ENCODE results near the gene KISS1. TPM values are rescaled to one million over a fixed set of nuclear protein-coding genes. Genes with fewer than 3 reads are reported as not detected.
"Not testable (repeated sequence)": the region's sequence is repeated elsewhere in the genome, so short reads cannot be mapped to it uniquely, and the experiment has no call there.

Gene KISS1, protein sequence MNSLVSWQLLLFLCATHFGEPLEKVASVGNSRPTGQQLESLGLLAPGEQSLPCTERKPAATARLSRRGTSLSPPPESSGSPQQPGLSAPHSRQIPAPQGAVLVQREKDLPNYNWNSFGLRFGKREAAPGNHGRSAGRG
- under 1 TPM in 1 of 2 donors, not detected in 1; 0.91 TPM for total RNA-seq

DNA sequence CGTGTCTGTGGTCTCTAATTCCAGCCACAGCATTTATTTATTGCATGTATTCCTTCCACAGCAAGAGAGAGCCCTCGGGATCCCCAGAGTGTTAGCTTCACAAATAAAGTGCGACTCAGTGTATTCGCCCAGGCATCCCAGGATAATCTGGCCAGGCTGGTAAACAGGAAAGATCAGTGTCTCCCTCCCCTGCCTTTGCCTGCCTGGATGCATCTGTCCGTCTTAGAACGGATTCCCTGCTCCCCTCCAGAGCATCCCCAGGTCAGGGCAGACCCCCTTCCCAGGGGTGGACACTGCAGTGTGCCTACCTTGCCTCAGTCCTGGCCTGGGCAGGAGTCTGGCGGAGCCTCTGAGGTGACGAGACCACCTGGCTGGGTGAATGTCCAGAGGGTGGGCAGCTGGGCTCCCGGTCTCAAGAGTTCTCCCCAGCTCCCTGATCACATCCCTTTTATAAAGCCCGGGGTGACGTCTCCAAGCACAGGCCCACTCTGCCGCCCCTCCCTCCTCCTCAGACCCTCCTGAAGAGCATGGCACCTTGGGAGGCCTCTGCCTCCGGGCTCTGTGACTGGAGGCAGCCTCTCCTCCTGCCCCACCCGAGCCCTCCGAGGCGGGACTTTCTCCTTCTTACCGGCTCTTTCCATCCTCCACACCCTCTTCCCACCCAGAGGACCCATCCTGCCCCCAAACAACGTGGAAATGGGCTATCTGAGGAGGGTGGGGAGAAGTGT, at the start of gene KISS1:
TSS of gene KISS1 (minus strand) at position 424 of the 728 bp plus-strand sequence. CDS start 3,615 bp downstream, outside the sequence.
- Histone ChIP-seq H3K4me3 (no peak within 1 kb of the TSS), H3K27me3 (no peaks in the 10 kb centered on the region), H3K36me3 (no peaks in the 10 kb centered on the region), H3K9me3 (no peaks in the 10 kb centered on the region), H3K4me1 (no peaks in the 10 kb centered on the region), H3K9ac (ENCODE audit: low read depth in 2 of 2, low read length in 2 of 2) (no peak within 1 kb of the TSS), H3K27ac (no peak within 1 kb of the TSS)
- DNase-seq: no peak
- TF ChIP-seq, protein P1, sequence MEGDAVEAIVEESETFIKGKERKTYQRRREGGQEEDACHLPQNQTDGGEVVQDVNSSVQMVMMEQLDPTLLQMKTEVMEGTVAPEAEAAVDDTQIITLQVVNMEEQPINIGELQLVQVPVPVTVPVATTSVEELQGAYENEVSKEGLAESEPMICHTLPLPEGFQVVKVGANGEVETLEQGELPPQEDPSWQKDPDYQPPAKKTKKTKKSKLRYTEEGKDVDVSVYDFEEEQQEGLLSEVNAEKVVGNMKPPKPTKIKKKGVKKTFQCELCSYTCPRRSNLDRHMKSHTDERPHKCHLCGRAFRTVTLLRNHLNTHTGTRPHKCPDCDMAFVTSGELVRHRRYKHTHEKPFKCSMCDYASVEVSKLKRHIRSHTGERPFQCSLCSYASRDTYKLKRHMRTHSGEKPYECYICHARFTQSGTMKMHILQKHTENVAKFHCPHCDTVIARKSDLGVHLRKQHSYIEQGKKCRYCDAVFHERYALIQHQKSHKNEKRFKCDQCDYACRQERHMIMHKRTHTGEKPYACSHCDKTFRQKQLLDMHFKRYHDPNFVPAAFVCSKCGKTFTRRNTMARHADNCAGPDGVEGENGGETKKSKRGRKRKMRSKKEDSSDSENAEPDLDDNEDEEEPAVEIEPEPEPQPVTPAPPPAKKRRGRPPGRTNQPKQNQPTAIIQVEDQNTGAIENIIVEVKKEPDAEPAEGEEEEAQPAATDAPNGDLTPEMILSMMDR (IDR thresholded peaks at IDR 0.05): no peak
- intact Hi-C loops (cut with DNase I): no loop called here

DNA sequence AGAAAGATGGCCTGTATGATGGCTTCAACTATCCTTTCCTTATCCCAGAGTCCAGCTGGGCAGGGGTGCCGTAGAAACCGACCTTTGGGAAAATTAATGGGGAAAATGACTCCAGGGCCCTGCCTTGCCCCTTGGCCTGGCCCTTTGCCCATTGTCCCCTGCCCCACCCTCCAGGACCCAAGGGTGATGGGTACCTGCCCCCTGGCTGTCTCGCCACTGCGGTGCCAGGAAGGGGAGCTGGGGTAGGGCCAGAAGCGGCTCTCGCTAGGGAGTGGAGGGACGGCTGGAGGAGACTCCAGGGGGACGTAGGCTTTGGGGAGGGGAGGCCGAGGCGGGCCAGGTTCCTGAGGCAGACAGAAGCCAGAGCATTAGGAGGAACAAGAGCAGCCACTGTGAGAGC, 46.6 kb upstream of the KISS1 start:
- DNase-seq: no peak
- no peak overlapping the region for H3K9ac ChIP-seq (ENCODE audit: low read depth in 2 of 2, low read length in 2 of 2)
- H3K4me3 ChIP-seq: no peak overlapping the region
- H3K4me1 ChIP-seq: no peaks in the 10 kb centered on the region
- H3K27me3 ChIP-seq: no peaks in the 10 kb centered on the region
- intact Hi-C loops (cut with DNase I): no loop called here
- H3K27ac ChIP-seq: no peak overlapping the region
- no peaks in the 10 kb centered on the region for H3K36me3 ChIP-seq
- TF ChIP-seq, protein P1 (IDR thresholded peaks at IDR 0.05): no peak
- H3K9me3 ChIP-seq: no peaks in the 10 kb centered on the region

DNA sequence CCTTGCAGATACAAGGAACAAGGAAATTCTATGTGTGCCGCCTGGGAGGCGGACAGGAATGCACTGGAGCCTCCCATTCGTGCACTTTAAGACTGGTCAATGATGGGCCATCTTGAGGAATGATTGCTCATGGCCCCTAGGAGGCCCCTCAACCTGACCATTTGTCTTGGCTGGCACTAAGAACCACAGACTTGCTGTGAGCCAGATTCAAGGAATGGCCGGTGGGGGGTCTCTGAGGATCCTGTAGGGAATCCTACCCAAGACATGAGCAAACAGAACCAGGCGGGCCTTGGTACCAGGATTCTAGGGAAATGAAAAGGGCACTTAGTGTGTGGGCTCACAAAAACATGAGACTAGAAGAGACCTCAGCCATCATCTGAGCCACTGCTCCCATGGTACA, 45.6 kb upstream of the KISS1 start:
- Histone ChIP-seq H3K27me3 (no peaks in the 10 kb centered on the region), H3K4me3 (no peak overlapping the region), H3K9me3 (no peaks in the 10 kb centered on the region), H3K27ac (no peak overlapping the region), H3K4me1 (no peaks in the 10 kb centered on the region), H3K9ac (ENCODE audit: low read depth in 2 of 2, low read length in 2 of 2) (no peak overlapping the region), H3K36me3 (no peaks in the 10 kb centered on the region)
- intact Hi-C loops (cut with DNase I): no loop called here
- no peak for DNase-seq
- TF ChIP-seq, protein P1 (IDR thresholded peaks at IDR 0.05): no peak

DNA sequence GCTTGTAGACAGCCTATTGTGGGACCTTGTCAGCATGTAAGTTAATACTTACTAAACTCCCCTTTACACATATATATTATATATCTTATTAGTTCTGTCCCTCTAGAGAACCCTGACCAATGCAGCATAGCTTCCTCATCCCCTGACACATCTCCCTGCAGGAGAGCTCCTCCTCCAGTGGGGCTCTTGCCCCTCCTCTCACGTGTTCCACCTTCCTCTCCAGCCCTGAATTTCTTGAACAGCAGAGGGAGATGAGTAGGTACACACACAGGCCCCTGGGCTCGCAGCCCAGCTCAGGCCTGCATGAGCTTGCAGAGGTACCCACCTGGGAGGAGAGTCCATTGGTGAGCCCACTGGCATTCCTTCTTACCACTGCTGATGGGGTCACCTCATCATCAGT, 44.8 kb upstream of the KISS1 start:
- H3K9ac ChIP-seq (ENCODE audit: low read depth in 2 of 2, low read length in 2 of 2): no peak overlapping the region
- no peak overlapping the region for H3K27ac ChIP-seq
- no peak for DNase-seq
- no peaks in the 10 kb centered on the region for H3K4me1 ChIP-seq
- TF ChIP-seq, protein P1 (IDR thresholded peaks at IDR 0.05): no peak
- no peaks in the 10 kb centered on the region for H3K36me3 ChIP-seq
- intact Hi-C loops (cut with DNase I): no loop called here
- no peaks in the 10 kb centered on the region for H3K9me3 ChIP-seq
- no peak overlapping the region for H3K4me3 ChIP-seq
- H3K27me3 ChIP-seq: no peaks in the 10 kb centered on the region

DNA sequence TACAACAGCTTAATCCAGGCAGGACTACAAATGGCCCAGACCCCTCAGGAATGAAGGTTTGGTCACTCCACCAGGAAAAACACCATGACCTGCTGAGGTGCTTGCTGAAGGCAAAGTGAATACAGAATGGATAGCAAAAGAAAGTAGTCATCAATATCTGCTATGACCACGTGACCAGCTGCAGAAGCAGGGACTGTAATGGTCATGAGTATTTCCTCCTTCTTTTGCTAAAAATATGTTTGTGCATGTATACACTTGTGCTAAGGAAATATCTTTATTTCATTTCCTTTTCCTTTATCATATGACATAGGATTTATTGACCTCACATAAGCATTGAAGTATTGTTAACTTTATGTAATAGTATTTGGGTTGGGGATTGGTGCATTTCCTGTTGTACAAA, 43.9 kb upstream of the KISS1 start:
- Histone ChIP-seq H3K27me3 (no peaks in the 10 kb centered on the region), H3K36me3 (no peaks in the 10 kb centered on the region), H3K9ac (ENCODE audit: low read depth in 2 of 2, low read length in 2 of 2) (no peak overlapping the region), H3K4me3 (no peak overlapping the region), H3K4me1 (no peaks in the 10 kb centered on the region), H3K27ac (no peak overlapping the region), H3K9me3 (no peaks in the 10 kb centered on the region)
- TF ChIP-seq, protein P1 (IDR thresholded peaks at IDR 0.05): no peak
- DNase-seq: no peak
- intact Hi-C loops (cut with DNase I): no loop called here

DNA sequence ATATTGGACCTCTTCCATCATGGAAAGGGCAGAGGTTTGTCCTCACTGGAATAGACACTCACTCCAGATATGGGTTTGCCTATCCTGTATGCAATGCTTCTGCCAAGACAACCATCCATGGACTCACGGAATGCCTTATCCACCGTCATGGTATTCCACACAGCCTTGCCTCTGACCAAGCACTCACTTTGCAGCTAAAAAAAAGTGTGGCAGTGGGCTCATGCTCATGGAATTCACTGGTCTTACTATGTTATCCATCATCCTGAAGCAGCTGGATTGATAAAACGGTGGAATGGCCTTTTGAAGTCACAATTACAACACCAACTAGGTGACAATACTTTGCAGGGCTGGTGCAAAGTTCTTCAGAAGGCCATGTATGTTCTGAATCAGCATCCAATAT, 43.1 kb upstream of the KISS1 start:
- H3K9ac ChIP-seq (ENCODE audit: low read depth in 2 of 2, low read length in 2 of 2); intact Hi-C loops (cut with DNase I); DNase-seq; H3K27me3 ChIP-seq; H3K36me3 ChIP-seq; H3K9me3 ChIP-seq; H3K4me3 ChIP-seq; H3K27ac ChIP-seq; H3K4me1 ChIP-seq: not testable (repeated sequence)

DNA sequence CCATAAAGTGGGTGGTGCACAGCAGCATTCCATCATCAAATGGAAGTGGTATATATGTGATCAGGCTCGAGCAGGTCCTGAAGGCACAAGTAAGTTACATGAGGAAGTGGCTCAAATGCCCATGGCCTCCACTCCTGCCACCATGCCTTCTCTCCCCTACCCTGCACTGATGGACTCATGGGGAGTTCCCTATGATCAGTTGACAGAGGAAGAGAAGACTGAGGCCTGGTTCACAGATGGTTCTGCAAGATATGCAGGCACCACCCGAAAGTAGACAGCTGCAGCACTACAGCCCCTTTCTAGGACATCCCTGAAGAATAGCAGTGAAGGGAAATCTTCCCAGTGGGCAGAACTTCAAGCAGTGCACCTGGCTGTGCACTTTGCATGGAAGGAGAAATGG, 42.2 kb upstream of the KISS1 start:
- H3K9ac ChIP-seq (ENCODE audit: low read depth in 2 of 2, low read length in 2 of 2); H3K27ac ChIP-seq; H3K9me3 ChIP-seq; H3K27me3 ChIP-seq; H3K4me1 ChIP-seq; H3K4me3 ChIP-seq; intact Hi-C loops (cut with DNase I); DNase-seq; H3K36me3 ChIP-seq: not testable (repeated sequence)

DNA sequence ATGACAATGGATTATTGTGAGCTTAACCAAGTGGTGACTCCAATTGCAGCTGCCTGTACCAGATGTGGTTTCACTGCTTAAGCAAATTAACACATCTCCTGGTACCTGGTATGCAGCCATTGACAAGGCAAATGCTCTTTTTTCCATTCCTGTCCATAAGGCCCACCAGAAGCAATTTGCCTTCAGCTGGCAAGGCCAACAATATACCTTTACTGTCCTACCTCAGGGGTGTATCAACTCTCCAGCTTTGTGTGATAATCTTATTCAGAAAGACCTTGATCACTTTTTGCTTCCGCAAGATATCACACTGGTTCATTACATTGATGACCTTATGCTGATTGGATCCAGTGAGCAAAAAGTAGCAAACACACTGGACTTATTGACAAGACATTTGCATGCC, 41.2 kb upstream of the KISS1 start:
- H3K9ac ChIP-seq (ENCODE audit: low read depth in 2 of 2, low read length in 2 of 2); H3K9me3 ChIP-seq: not testable (repeated sequence)

More for the DNA sequence above, 41.2 kb upstream of the KISS1 start:
- H3K27ac ChIP-seq; H3K4me1 ChIP-seq; H3K4me3 ChIP-seq; H3K27me3 ChIP-seq; intact Hi-C loops (cut with DNase I); H3K36me3 ChIP-seq; DNase-seq: not testable (repeated sequence)
